GM19438 (cell line): Measurements from ENCODE around the gene VCAM1.
"Not testable (repeated sequence)": the region's sequence is repeated elsewhere in the genome, so short reads cannot be mapped to it uniquely, and the experiment has no call there.

Source experiments
- ATAC-seq: cut with Tn5 transposase; IDR thresholded peaks from one replicate; pipeline ENCODE4 v1.9.1; 2021; ENCODE audit warnings: low read depth; ENCODE audit not compliant: unreplicated experiment

Gene VCAM1, protein sequence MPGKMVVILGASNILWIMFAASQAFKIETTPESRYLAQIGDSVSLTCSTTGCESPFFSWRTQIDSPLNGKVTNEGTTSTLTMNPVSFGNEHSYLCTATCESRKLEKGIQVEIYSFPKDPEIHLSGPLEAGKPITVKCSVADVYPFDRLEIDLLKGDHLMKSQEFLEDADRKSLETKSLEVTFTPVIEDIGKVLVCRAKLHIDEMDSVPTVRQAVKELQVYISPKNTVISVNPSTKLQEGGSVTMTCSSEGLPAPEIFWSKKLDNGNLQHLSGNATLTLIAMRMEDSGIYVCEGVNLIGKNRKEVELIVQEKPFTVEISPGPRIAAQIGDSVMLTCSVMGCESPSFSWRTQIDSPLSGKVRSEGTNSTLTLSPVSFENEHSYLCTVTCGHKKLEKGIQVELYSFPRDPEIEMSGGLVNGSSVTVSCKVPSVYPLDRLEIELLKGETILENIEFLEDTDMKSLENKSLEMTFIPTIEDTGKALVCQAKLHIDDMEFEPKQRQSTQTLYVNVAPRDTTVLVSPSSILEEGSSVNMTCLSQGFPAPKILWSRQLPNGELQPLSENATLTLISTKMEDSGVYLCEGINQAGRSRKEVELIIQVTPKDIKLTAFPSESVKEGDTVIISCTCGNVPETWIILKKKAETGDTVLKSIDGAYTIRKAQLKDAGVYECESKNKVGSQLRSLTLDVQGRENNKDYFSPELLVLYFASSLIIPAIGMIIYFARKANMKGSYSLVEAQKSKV

DNA sequence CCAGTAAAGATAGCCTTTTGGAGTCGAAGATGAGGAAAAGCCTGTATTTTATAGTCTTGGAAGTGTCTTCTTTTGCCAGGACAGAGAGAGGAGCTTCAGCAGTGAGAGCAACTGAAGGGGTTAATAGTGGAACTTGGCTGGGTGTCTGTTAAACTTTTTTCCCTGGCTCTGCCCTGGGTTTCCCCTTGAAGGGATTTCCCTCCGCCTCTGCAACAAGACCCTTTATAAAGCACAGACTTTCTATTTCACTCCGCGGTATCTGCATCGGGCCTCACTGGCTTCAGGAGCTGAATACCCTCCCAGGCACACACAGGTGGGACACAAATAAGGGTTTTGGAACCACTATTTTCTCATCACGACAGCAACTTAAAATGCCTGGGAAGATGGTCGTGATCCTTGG lies at the start of gene VCAM1:
VCAM1 (plus strand) TSS at position 253 of the 400 bp plus-strand sequence; CDS start at position 372, 119 bp downstream.
- ATAC-seq = no peak

DNA sequence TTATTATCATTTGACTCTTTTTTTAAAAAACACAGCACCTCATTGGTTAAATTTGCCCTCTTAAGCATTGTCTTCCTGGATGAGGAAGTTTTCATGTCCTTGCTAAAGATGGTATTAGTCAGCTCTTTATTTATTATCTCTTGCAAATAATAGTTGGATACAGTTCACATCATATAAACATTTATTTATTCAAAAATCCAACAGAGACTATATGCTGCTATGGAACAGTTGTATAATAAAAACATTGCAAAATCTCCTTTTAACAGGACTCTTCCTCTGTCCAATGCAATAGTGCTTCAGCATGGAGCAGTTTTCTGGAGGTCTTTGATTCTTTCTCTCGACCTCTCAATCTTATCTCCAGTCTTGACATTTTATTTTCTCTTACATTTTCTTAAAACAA lies 49.5 kb upstream of the VCAM1 start:
- ATAC-seq = no peak

DNA sequence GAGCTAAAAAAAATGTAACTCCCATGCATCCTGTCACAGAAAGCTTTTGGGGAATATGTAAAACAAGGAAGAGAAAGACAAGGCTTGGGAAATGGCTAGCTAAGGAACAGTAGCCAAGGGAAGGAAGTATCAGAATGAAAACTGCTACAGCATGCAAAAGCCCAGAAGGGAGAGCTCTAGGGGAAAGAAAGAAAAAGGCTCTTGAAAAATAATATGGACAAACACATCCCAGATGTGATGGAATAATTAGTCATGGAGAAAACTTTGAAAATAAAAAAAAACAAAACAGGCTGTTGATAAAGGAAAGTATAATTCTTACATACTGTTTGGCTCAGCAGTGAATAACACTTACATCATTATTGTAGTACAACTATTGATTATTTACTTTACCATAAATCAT lies 47.9 kb upstream of the VCAM1 start:
- no peak for ATAC-seq

DNA sequence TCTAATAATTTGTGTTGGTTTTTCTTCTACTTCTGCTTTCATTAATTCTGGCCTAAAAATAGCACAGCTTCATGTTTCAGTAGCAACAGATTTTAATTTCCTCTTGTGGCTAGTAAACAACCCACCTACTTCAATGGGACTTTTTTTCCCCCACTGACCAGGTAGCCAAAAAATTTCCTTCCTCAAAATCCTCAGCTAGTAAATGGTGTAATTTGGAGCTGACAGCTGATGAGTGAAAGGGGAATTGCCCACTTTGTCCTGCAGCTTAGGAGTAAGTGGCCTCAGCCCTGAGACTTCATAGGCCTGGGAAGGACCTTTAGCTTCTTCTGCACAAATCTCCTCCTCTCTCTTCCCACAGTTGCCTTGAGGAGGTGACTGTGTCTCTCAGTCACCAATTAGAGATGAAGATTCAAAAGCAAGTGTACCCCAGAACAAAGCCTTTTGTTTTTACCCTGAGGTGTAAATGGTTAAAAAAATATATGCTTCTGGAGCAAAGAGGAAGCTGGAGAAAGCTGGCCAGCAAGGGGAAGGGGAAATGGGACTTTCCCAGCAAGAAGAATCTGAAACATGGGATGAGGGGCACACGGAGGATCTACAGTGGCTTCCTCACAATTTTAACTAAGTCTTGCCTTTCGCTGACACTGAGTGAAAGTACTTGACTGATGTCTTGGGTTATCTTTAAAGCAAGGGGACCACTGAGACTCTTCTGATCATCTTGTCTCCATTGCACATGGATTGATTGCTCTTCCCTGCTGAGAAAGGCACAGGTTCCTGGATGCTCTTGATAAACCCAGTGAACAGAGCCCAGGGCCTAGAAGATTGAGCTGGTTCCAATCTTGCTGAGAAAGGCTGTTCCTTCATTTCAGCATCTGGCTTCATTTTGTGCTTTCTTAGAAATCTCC lies 35.8 kb upstream of the VCAM1 start:
- no peak for ATAC-seq

DNA sequence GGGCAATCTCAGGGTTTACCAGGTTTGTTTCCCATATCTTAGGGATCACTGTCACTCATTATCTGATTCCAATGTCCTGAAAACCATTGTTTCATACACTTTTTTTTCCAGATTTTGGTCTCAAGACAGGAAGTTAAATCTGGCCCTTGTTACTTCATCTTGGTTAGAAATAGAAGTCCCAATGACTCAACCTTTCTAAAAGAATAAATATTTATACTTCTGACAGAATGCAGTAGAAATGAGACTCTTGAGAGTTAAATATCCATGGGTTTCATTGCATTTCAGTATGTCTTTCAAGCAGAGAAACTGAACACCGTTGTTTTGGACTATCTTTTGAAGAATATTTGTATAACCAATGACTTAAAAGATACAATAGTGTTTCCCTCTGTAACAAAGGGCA lies 19.8 kb upstream of the VCAM1 start:
- no peak for ATAC-seq

DNA sequence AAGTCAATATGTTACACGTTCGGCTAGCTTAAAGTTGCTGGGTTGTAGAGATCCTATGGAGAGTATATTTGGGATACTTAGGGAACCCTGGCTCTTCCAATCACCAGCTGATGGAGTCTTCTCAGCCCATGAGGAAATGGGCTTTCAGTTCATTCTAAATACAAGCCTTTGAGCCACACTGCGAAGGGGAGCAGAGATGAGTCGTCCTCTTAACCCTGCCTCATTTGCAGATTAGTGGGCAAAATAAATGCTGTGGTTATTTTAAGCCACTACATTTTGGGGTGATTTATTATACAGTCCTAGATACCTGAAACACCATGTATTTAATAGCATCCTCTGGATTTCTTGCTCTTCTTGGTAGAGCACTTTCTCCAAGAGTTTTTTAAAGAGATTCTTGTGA lies 19.0 kb upstream of the VCAM1 start:
- ATAC-seq = no peak

DNA sequence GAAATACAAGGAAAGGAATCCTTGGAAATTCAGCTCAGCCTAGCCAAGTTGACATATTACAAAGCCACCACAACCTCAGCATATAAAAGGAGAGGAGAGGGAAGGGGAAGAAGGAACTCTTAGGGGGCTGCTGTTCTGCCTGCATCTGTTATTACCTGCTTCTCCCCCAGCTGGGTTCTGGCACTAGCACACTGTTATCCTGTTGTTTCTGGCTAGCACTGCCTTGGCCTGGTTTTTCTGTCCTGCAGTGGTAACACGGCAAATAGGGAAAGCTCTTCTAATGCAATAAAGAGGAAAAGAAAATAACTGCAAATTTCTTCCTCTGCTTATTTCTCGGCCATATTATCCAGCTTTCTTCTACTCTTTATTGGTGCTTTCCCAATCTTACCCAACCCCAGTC lies 16.5 kb upstream of the VCAM1 start:
- ATAC-seq = no peak

DNA sequence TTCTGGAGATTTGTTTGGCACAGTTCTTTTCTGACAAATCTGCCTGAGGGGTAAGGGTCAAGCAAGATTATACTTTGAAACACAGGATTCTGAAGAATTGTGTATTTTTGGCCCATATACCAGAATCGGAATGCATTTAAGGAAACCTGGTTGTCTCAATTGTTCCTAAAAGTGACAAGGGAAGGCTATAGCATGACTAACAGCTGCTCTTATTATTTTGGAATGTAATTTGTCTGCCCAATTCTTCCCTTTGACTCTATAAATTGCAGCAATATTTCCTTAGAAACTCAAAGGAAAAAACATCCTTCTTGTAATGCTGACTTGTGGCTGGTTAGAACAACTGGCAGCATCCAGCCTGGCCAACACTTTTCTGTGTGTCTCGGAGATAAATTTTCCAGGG lies 15.8 kb upstream of the VCAM1 start:
- ATAC-seq = no peak

DNA sequence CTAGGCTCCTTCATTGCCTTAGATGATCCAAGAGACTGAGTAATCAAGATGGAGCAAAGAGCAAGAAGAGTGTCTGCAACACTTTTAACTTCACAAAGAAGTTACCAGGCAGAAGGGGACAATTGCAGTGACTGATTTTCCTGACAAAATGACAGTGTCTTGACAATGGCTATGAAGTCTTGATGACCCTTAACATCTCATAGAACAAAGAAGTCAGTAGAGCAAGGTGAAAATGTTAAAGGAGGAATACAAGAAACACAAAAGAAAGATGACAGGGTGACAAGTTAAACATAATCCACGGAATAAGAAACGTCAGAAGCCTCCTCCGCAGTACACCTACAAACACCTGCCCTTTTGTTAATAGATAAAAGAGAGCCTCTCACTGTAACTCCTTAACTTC lies 15.1 kb upstream of the VCAM1 start:
- ATAC-seq = no peak

DNA sequence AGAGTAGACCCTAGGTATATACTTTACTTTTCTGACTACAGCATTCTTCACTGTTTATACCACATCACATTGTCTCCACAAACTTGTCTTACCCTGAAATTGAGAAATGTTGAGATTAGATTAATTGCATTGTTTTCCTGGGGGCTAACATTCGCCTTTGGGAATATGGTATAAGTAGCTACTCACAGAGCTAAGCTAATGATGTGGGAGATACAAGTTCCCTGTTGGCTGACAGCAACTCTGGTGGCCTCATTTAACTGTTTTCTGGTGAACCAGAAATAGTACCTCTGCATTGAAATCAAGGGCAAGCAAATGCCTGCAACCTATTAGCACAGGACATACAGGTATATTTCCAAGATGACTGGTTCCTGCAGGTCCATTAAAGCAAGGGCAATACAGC lies 13.2 kb upstream of the VCAM1 start:
- no peak for ATAC-seq

DNA sequence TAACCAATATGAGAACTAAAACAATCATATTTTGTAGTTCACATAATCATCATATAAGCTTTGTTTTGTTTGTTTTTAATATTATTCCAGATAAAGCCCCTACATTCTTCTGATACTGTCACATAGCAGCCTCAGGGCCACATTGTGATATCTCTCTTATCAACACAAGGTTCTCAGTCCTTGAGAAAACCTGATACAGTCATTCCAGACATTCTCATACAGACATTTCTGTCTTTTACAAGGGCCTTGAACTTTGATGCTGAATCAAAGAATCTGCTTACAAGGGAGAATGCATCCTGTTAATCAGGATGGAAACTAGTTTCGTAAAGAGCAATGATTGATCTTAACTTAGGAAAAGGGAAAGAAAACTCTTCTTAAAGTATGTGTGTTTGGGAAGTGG lies 12.7 kb upstream of the VCAM1 start:
- no peak for ATAC-seq

DNA sequence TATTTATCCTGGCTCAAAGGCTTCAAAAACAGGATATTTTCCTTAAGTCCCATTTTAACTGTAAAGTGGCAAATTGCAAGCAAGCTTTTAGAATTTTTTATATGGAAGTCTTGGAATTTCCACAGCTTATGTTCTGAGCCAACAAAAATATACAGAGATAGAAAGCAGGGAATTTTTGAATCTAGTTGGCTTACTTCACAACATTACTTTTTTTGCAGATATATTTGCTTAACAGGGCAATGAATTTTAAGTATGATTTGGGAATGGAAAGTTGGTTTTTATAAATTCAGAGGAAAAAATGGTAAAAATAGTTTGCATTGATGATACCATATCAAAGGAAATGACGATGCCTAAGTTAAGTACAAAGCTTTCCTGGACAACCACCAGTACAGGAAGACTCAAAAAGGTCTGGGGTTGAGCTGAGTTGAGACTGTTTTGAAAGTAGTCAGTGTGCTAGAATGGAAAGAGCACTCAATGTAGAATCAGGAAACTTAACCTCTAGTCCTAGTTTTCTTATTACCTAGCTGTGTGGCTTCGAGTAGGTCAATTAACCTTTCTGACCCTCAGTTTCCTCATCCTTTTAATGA lies 11.0 kb upstream of the VCAM1 start:
- ATAC-seq = no peak

DNA sequence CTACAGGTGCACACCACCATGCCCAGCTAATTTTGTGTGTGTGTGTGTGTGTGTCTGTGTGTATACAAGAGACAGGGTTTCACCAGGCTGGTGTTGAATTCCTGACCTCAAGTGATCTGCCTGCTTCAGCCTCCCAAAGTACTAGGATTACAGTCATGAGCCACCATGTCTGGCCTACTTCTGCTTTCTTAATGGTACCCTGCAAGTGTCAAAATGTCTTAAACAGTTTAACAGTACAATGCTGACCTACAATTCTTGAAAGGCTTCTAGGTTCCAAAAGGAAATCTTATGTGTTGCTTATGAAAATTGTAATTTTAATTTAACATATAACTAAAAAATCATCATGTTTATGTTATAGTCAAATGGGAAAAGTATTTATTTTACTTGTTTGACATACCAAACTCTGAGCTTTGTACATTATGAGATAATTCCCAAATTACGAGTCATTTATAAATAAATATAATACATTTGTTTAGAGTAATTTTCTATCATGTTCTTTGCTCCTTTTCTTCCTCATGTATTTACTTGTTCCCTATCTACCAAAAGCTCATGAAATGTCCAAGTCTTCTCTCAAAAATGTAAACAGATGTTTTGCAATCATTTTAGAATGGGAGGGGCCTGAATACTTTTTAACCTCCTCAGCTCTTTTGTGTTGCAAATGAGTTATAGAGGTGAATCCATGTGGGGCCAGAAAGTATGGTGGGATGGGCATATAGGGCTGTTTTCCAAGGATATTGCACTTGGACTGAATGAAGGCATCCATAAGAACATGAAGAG lies 8.4 kb upstream of the VCAM1 start:
- ATAC-seq = no peak

DNA sequence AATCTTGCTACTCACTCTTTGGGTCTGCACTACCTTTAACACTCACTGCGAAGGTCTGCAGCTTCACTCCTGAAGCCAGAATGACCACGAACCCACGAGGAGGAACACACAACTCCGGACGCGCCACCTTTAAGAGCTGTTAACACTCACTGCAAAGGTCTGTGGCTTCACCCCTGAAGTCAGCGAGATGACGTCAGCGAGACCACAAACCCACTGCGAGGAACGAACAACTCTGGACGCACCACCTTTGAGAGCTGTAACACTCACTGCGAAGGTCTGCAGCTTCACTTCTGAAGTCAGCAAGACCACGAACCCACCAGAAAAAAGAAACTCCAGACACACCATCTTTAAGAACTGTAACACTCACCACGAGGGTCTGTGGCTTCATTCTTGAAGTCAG lies 6.5 kb upstream of the VCAM1 start:
- ATAC-seq = not testable (repeated sequence)

DNA sequence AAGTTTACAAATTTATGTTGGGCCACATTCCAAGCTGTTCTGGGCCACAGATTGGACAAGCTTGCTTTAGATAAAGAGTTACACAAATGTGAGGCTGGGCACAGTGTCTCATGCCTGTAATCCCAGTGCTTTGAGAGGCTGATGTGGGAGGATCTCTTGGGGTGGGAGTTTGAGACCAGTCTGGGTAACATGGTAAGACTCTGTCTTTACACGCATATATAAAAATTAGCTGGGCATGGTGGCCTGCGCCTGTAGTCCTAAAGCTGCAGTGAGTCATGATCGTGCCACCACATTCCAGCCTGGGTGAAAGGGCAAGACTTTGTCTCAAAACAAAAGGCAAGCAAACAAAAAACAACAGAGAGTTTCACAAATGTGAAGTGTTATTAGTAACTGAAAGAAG lies 5.9 kb upstream of the VCAM1 start:
- no peak for ATAC-seq

DNA sequence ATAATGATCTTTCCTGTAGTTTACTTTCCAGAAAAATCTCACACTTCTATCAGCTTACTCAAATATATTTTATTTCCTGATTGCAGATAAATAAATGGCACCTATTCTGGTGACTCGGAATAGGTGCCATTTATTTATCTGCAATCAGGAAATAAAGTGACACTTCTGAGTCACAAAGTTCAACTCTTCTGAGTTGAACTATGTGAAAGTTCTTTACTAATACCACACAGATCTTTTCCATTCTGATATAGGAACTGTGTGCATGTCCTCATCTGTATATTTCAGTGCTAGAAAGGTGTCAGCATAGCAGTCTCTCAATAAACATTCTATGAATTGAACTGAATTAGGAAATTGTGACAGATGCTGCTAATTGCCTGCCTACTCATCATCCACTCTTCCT lies 4.9 kb upstream of the VCAM1 start:
- ATAC-seq = no peak

DNA sequence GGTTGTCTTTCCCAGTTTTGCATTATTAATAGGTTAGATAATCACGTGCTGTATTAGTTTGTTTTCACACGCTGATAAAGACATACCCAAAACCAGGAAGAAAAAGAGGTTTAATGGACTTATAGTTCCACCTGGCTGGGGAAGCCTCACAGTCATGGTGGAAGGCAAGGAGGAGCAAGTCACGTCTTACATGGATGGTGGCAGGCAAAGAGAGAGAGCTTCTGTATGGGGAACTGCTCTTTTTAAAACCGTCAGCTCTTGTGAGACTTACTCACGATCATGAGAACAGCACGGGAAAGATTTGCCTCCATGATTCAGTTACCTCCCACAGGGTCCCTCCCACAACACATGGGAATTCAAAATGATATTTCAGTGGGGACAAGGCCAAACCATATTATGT lies 2.3 kb upstream of the VCAM1 start:
- no peak for ATAC-seq

DNA sequence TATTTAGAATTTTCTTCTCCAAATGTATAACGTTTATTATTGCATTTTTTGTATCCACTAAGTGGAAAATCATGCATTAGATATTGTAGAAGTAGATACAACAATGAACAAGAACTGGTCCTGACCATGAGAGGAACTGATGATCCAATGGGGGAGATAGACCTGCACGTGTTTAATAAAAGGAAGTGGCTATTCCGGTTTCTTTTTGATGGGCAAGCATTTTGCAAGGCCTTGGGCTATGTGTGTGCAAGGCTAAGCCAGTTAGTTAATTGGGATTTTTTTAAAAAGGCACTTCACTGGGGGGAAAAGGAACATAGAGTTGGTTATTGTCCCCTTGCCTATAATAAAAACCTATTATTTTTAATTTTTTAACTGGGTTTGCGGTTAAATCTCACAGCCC lies 961 bp upstream of the VCAM1 start:
- no peak for ATAC-seq

DNA sequence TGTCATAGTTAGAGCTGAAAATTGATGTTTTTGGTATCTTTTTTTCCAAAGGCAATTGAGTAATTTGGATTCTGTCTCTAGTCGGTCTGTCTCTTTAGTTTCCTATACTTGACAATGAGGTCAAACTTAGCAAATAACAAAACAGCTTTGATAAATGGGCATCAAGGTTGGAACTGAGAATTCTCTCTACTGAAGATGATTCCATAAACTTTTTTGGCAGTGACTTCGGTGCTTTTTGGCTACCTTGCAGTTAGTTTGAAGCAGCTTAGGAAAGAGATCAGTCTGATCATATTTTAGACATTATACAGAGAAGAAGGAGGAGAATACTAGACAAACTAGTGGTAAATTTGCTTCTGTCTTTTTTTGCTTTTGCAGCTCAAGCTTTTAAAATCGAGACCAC lies 559 bp downstream of the VCAM1 start:
- no peak for ATAC-seq

DNA sequence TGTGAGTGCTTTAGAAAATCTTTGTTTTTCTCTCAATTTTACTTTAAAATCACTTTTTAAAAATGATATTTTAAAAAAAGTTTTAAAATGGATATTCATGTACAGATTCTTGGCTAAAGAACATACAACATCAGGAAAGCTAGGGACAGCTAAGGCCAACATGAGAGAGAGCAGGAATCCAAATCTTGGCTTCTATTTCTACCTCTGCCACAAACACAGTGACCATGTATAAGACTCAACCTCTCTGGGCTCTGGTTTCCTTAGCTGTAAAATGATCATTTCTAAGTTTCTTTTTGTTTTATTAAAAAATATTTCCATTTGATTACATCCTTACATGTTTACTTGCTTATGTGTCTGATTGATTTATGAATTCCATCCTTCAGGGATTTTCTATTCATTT lies 1.2 kb downstream of the VCAM1 start:
- no peak for ATAC-seq
